GM21619 (cell line): ENCODE measurements around the gene FOXK1.
A peak's percentile ranks its signal among the peaks of the same experiment; 100 is the strongest.
"Not testable (repeated sequence)": the region's sequence is repeated elsewhere in the genome, so short reads cannot be mapped to it uniquely, and the experiment has no call there.

Experiments
- ATAC-seq: cut with Tn5 transposase; IDR thresholded peaks from one replicate; pipeline ENCODE4 v1.9.1; 2021; ENCODE audit not compliant: unreplicated experiment

The FOXK1 gene

DNA sequence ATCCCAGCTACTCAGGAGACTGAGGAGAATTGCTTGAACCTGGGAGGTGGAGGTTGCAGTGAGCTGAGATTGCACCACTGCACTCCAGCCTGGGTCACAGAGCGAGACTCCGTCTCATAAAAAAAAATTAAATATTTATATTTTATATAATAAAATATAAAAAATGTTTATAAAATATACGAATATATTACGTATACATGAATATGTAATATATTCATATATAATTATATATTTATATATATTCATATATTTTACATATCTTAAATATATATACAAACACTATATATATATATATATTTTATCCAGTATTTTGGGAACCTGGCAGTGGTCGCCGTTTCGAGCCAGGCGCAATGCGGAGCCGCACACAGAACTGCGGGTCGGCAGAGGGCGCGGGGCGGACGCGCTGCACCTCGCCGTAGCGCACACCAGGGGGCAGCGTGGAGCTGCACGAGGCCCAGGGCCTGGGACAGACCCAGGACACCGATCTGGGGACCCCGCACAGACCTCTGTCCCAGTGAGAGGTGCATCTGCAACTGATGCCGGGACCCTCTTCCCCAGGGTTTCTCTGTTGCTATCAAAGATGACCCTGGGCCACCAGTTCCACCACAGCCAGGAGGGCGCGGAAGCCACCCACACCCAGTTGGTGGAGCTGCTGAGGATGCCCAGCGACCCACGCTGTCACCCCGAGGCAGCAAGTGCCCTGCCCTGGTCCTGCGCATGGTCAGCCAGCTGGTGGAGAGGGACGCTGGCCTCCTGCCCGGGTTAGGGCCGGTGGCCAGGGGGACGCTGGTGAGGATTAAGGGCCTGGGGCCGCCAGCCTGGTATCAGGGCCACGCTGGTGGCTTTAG, 116.0 kb downstream of the FOXK1 start:
- ATAC-seq = peak; percentile 82

DNA sequence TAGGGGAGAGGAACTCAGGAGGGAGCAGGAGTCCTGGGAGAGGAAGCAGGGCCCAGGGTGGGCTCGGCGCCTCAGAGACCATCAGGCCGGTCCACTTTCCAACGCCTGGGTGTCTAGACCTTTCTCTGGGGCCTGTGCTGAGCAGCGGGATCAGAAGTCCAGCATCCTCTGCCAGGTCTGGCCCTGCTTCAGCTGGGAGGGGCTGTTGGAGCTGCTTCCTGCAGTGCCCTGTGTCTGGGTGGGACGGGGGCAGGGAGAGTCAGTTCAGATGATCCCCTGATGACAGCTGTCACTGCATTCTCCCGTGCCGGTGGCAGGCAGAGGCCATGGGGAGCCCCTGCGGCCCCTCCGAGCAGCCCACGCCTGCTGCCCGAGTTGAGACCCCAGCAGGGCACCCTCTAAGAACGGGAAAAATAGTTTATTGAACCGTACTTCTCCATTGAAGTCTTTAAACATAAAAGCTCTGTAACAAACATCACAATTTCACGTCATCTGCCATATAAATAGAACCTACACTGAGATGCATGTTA, 116.7 kb downstream of the FOXK1 start:
- ATAC-seq = no peak

DNA sequence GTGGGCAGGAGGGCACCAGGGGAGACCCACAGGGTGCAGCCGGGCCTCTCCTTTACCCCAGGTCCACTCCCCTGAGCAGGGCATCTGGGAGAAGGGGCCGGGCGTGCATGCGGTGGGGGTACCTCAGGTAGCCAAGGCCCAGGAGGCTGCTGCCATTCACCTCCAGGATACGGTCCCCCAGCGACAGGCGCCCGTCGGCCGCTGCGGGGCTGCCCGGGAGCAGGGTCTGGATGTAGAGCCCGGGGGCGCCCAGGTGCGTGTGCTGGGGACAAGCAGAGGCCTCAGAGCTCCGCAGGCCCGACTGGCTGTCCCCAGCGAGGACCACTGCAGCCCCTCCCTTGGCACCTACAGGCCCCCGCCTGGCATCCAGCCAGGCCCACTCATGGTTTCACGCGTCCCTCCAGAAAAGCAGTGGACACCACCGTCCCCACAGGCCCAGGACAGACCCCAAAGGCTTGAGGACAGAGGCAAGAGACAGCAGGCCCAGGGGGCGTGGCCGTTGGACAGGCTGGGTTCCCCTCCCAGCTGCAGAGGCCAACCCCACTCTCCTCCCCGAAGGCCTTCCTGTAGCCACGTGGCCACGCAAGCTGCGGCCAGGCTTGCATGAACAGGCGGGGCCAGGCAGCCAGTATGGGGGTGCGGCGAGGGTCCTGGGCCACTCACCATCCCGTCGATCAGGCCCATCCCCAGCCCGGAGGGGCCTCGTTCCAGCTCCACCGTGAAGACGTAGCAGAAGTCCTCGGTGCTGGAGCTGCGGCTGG, 117.6 kb downstream of the FOXK1 start:
- no peak for ATAC-seq

DNA sequence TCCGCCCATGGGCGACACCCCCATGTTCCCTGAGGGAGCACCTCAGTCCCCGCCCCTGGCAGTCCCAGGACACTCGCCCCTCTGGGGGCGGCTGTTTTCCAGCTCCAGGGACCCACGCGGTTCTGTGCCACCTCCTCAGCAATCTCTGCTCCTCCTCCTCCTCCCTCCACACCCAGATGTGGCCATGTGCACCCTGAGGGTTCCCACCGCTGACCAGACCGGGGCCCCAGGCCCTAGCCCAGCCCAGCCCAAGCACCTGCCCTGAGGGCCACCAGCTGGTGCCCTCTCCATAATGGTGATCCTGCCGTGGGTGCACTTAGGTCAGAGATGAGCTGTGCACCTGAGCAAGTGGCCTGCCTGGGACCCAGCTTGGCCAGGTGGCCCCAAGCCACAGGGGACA, 118.4 kb downstream of the FOXK1 start:
- ATAC-seq = no peak

DNA sequence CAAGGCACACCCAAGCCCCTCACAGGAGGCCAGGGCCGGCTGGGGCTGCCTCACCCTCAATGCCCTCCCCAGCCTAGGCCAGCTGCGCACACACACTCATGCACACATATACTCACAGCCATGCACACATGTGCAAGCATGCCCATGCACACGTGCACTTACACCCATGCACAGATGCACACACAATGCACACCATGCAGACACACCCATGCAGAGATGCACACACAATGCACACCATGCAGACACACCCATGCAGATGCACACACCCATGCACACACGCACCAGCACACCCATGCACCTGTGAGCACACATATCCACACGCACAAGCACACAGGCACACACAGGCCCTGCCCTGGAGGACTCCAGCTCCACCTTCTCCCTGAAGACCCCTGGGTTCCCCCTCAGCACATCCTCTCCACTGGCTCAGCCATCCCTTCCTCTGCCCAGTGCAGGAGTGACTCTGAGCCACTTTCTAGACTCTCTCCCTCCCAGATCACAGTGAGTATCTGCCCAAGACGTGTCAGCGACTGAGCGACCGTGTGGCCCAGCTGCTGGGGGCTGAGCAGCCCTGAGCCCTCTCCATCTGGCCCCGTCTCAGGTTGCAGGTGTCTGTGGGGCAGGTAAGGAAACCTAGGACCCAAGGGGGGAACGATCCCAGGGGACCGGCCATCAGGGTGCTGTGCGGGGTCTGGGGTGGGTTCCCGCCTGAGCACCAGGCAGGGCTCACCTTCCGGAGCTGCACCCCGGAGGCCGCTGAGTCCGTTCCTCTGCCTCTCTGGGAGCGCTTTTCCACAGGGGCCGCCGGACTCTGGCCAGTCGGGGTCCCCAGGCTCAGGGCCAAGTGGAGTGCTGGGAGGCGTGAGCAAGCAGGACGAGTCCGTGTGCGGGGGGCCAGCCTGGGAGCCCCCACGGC, 119.1 kb downstream of the FOXK1 start:
- no peak for ATAC-seq

DNA sequence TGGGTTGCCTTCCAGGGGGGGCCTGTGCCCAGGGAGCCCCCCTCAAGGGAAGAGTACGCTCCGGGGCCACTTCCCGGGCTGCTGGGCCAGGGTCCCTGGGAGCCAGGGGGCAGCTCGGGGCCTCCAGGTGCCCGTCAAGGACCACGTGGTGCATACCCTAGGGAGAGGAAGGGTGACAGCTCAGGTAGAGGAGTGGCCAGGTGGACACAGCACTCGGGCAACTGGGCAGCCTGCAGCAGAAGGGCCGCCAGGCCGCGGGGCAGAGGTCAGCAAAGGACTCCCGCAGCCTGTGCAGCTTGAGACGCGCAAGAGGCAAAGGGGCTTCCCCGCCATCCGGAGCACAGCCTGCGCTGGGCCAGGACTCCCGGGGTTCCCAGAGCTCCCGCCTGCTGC, 119.7 kb downstream of the FOXK1 start:
- no peak for ATAC-seq

DNA sequence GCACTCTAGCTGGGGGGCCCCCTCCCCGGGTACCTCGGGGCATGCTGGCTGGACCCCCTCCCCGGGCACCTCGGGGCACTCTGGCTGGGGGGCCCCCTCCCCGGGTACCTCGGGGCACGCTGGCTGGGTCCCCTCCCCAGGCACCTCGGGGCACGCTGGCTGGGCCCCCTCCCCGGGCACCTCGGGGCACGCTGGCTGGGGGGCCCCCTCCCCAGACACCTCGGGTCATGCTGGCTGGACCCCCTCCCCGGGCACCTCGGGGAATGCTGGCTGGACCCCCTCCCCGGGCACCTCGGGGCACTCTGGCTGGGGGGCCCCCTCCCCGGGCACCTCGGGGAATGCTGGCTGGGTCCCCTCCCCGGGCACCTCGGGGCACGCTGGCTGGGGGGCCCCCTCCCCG, 120.5 kb downstream of the FOXK1 start:
- not testable (repeated sequence) for ATAC-seq

DNA sequence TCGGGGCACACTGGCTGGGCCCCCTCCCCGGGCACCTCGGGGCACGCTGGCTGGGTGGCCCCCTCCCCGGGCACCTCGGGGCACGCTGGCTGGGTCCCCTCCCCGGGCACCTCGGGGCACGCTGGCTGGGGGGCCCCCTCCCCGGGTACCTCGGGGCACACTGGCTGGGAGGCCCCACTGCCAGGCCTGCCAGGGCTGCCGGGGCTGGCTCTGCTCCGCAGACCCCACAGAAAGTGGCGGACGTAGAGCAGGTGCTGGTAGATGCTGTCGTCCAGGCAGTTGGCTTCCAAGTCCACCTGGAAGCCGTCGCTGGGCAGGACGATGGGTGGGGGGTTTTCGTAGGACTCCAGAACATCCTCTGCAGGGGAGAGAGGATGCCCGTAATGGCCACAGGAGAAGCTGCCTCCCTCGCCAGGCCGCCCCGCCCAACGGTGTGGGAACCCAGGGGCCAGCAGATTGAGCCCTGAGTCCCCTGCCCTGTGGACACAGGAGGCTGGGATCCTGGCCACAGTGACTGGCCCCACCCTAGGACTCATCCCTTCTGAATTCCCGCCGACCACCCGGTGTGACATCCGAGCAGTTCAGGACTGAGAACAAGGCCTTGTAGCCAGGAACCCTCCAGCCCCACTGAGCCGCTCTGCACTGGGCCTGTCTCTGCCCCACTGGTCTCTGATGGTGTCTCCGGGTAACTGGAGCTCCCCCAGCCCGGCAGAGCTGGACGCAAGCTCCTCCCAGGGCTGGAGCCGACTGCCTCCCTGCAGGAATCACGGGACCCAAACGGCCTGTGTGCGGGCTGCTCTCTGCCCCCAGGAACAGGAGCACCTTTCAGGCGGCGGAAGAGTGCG, 121.5 kb downstream of the FOXK1 start:
- ATAC-seq = no peak

DNA sequence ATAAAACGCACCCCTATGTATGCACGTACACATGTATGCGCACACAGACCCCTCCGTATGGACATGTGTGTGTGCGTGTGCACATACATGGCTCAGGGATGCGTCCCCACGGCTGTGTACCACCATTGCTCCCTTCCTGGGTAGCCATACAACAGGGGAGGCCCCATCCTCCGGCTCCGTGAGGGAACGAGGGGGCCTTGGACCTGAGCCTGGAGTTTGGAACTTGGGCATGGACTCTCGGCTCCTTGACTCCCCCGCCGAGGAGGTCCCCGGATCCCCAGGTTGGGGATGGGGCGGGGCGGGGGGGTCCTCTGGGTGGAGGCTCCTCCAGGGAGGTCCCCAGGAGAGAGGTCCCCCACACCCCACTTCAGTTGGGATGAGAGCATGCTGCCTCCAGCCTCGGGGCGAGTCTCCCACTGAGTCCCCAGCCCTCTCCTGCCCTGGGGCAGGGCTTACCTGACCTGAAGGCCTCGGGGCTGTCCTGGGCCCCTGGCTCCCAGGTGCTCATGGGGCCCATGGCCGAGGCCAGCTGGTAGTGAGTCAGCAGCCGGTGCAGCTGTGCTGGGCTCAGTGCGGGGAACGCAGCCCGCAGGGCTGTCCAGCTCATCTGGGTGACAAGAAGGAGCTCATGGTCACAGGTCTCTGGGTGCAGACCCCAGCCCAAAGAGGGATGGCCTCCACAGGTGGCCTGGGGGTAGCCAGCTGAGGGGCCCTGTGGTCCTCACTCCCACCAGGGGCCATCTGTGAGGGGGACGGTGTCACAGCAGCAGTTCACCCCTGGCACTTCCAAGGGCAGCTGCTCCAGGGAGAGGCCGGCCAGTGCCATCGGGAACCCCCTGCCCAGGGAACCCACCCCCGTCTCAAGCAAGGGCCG, 123.3 kb downstream of the FOXK1 start:
- ATAC-seq = no peak

DNA sequence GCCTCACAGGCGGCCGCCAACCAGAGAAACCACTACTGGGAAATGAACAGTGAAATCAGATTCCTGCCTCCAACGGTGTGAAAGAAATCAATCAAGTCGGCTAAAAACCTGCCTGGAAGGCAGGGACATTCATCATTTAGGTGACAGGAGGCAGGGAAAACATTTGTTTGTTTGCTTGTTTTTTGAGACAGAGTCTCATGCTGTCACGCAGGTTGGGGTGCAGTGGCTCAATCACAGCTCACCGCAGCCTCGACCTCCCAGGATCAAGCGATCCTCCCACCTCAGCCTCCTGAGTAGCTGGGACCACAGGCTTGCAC, 123.8 kb downstream of the FOXK1 start:
- ATAC-seq = no peak

DNA sequence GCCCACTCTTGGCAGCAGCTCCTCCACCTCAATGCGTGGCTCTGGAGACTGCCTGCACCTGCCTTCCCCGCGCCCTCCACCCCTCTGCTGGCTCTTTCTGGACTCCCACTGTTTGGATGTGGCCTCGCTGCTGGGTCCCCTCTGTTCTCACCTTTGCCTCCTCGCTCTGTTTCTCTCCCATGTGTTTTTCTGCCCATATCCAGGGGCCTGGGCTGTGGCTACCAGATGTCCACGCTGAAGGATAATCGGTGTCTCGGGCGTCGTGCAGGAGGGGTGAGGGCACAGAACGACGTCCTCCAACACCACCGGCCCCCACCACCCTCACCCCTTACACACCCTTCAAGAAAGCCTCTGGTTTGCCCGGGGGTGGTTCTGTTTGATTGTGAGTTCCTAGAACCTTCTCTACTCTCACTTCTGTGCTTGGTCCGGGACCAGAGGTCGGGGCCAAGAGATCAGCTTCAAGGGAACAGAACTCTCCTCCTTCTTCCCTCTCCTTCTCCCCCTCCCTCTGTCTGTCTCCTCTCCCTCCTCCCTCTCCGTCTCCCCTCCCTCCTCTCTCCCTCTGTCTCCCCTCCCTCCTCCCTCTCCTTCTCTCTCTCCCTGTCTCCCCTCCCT, 125.0 kb downstream of the FOXK1 start:
- ATAC-seq = no peak

DNA sequence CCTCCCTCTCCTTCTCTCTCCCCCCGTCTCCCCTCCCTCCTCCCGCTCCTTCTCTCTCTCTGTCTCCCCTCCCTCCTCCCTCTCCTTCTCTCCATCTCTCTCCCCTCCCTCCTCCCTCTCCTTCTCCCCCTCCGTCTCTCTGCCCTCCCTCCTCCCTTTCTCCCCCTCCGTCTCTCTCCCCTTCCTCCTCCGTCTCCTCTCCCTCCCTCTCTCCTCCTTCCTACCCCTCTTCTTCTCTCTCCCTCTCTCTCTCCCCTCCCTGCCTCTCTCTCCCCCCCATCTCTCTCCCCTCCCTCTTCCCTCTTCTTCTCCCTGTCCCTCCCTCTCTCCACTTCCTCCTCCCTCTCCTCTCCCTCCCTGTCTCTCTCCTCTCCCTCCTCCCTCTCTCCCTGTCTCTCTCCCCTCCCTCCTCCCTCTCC, 125.5 kb downstream of the FOXK1 start:
- no peak for ATAC-seq

DNA sequence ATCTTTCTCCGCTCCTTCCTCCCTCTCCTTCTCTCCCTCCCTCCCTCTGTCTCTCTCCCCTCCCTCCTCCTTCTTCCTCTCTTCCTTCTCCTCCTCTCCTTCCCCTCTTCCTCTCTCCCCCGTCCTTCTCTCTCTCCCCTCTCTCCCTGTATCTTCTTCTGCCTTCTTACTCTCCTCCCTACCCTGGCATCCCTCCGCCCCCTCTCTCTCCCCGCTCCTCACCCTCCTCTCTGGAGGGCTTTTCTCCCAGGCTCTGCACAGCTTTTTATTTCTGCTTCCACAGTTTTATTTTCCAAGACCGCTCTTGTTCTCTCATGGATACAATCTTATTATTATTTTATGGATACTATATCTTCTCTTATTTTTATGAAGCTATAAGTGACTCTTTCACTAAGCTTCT, 125.9 kb downstream of the FOXK1 start:
- no peak for ATAC-seq

DNA sequence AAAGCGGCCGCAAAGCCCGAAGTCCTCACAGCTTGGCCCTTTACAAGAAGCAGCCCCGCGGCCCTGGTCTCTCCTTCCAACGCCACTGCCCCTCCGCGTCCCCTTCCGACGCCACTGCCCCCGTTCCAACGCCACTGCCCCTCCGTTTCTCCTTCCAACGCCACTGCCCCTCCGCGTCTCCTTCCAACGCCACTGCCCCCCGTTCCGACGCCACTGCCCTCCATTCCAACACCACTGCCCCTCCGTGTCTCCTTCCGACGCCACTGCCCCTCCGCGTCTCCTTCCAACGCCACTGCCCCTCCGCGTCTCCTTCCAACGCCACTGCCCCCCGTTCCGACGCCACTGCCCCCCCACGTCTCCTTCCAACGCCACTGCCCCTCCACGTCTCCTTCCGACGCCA, 126.5 kb downstream of the FOXK1 start:
- no peak for ATAC-seq

DNA sequence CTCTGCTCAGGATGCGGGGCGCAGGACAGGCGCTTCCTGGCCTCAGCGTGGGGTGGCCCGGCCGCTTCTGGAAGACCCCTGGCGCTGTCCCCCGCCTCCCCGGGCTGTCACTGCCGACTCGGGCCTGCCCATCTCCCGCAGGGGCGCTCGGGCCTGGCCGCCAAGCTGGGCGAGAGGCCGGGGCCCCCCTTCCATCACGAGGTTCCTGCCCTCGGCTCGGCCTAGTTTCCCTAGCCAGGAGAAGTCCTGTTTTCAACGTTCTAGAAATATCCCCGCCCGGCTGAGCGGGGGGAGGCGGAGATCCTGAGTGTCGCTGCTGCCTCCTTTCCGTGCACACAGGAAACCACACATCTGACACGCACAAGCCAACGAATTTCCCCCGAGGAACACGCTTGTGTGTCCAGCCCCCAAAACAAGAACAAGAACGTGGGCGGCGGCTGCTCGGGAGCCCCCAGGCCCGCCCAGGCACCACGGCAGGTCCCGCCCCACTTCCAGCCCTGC, 127.0 kb downstream of the FOXK1 start:
- ATAC-seq = no peak

DNA sequence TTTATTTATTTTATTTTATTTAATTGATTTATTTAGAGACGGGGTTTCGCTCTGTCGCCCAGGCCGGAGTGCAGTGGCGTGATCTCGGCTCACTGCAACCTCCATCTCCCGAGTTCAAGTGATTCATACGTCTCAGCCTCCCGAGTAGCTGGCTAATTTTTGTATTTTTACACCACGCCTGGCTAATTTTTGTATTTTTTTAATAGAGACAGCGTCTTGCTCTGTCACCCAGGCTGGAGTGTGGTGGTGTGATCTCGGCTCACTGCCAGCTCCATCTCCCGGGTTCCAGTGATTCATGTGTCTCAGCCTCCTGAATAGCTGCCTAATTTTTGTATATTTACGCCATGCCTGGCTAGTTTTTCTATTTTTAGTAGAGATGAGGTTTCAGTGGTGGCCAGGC, 127.6 kb downstream of the FOXK1 start:
- no peak for ATAC-seq

DNA sequence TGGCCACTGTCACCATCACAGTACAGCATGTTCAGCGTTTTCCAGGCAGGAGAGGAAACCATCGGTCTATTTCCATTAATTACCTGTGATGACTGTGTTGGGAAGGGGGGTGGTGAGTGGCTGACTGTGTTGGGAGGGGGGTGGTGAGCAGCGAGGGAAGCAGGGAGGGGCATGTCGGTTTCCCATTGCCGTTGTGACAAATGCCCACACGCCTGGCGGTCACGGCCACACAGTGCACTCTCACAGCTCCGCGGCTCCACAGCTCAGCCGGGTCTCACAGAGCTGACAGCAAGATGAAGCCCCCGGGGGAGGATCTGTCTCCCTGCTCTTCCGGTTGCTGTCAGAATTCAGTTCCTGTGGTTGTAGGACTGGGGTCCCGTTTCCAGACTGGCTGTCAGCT, 132.3 kb downstream of the FOXK1 start:
- ATAC-seq = no peak

DNA sequence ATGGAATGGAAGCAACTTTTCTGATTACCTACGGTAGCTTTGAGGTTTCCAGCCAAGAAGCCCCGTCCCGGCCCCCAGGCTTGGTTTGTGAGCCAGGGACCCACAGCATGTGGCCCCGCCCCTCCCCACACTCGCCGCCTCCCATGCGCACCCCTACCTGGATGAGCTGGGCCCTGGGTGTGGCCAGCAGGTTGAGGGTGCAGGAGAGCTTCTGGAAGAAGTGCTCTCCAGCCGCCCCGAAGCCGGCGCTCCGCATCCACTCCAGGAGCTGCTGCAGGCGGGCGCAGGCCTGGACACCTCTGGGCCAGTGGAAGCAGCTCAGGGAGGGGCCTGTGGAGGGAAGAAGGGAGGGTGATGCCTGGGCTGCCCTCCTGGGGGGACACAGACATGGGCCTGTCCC, 133.0 kb downstream of the FOXK1 start:
- no peak for ATAC-seq
